Fibroblast of villous mesenchyme (primary cell): ENCODE data around the gene HTR4. TPM values are rescaled to one million over a fixed set of nuclear protein-coding genes. Genes with fewer than 3 reads are reported as not detected.
A peak's percentile ranks its signal among the peaks of the same experiment; 100 is the strongest.

Experiments used
- DNase-seq: peaks from one replicate; pipeline ENCODE4 v3.0.0-alpha.2; 2010; ENCODE audit warnings: low read depth
- H3K4me3 ChIP-seq: 2 replicates; pipeline ENCODE4 v1.5.1; 2011; ENCODE audit warnings: low read depth, mild to moderate bottlenecking, low read length
- total RNA-seq: library from RNA; depleted of rRNA; stranded (reverse); fragments of >200 nt; gene quantifications from 2 replicates; pipeline ENCODE4 v1.2.3, GENCODE V29; 2012
- TF ChIP-seq, protein P1 (sequence below): IDR thresholded peaks from 2 replicates; pipeline ENCODE4 v1.5.1; 2012; ENCODE audit warnings: low read depth, mild to moderate bottlenecking, low read length; ENCODE audit not compliant: insufficient read depth

HTR4 gene
- total RNA-seq, 1 donor: not detected

DNA sequence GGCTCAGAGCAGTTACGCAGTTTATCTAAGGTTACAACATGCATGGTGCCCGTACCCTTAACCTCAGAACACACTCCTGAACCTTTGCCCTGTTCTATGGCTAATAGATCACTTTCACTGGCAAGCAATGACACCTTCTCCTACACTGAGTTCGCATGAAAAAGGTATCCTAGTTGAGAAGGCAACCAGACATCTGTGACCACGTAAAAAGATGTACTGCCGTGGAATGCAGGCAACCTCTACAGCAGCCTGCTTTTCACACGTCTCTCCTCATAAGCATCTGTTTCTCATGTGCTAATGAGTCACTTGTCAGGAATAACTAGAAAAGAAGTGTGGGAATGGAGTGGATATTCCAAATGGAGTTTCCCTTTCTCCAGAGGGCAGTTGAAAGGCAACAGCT, 199.1 kb downstream of the HTR4 start:
- DNase-seq: peak; percentile 24
- H3K4me3 ChIP-seq: no peak overlapping the region
- TF ChIP-seq, protein P1, sequence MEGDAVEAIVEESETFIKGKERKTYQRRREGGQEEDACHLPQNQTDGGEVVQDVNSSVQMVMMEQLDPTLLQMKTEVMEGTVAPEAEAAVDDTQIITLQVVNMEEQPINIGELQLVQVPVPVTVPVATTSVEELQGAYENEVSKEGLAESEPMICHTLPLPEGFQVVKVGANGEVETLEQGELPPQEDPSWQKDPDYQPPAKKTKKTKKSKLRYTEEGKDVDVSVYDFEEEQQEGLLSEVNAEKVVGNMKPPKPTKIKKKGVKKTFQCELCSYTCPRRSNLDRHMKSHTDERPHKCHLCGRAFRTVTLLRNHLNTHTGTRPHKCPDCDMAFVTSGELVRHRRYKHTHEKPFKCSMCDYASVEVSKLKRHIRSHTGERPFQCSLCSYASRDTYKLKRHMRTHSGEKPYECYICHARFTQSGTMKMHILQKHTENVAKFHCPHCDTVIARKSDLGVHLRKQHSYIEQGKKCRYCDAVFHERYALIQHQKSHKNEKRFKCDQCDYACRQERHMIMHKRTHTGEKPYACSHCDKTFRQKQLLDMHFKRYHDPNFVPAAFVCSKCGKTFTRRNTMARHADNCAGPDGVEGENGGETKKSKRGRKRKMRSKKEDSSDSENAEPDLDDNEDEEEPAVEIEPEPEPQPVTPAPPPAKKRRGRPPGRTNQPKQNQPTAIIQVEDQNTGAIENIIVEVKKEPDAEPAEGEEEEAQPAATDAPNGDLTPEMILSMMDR: no peak

DNA sequence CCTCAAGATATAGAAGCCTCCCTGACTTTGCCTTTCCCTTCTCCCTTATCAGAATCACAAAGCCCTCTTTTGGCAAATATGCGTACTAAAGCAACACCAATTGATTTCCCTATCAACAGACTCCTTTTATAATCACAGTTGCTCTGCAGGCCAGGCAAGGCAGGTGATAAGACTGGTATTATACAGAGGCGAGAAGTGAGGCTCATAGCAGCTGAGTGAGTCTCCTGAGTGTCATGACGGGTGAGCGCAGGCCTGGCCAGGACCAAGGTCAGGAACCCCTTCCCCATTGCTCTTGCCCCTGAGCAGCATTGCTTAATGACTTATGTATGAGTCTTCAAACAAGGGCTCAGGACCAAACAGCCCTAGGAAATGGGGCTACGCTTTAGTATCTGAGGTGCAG, 199.8 kb downstream of the HTR4 start:
- H3K4me3 ChIP-seq: no peak overlapping the region
- TF ChIP-seq, protein P1: no peak
- DNase-seq: no peak

DNA sequence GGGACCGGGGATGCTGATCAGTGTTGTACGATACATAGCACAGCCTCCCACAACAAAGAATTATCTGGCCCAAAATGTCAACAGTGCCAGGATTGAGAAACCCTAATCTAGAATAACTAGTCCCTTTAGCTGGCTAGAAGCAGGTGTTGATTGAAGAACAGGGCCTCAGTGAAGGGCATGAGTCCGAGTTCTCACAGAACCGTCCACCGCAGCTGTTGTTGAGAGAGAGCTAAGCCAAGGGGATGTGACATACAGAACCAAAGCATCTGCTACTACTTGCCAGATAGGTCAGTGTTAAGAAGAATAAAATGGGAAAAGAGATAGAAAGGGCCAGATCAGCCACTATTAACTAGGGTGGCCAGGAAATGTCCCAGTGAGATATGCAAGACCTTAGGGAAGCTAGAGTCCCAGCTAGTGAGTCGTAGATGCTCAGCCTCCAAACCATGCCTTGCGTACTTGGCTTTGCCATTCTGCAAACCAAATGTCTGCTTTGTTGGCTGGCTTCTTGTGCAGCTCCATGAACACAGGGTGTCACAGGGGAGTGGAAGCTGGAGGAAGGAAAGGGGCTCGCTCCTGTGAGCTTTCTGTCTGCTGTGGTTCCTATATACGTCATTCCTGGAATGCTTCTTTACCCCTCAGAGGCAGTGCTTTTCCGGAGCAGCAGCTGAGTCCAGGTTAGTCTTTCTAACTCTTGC, 201.7 kb downstream of the HTR4 start:
- no peak for DNase-seq
- TF ChIP-seq, protein P1: no peak
- H3K4me3 ChIP-seq: no peak overlapping the region

DNA sequence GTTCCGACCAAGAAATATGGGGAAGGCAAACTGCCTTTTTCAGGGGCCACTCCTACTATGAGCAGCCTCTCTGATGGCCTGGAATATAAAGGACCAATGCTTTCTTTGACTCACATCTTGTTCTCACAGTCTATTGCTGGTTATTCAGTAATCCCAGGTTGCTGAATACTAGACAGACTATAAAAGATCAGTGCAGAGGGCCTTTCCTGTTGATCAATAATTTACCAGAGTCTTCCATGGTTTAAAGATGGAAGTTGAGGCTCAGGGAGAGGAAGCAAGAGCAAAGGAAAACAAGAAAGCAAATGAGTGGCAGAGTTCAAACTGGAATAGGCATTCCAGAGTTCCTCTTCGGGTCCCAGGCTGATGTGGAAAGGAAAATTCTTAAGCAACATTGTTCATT, 207.7 kb downstream of the HTR4 start:
- DNase-seq: no peak
- H3K4me3 ChIP-seq: no peak overlapping the region
- TF ChIP-seq, protein P1: no peak

DNA sequence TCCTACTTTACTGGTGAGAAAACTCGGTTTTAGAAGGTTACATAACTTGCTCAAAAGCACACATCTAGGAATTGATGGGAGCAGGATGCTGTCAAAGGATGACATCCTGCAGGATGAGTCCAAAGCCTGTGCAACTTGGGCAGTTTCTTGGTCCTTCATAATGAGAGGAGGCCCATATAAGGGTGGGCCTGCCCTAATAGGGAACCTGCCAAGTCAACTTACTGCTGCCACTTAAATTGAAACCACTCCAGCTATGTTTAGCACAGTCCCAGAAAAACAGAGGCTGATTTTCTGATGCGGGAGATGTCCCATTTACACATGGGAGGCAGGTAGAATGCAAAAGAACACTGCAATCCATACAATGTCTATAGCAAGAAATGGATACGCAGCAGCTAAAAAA, 208.7 kb downstream of the HTR4 start:
- H3K4me3 ChIP-seq: no peak overlapping the region
- DNase-seq: no peak
- TF ChIP-seq, protein P1: no peak

DNA sequence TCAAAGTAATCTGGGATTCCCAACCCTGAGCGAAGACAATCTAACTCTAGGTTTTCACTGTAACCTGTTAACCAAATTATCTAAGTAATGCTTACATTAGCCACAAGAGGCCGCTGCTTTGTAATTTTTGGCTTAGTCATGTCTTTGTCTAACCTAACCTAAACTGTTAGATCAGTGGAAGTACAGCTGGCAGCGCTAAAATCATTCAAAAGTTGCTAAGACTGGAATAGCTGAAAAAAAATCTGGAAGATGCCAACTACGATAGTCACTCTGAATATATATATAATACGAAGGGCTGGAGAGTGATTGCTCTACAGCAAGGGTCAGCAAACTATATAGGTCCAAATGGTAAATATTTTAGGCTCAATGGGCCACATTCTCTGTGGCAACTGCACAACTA, 210.3 kb downstream of the HTR4 start:
- TF ChIP-seq, protein P1: peak; percentile 70
- H3K4me3 ChIP-seq: no peak overlapping the region
- DNase-seq: peak; percentile 72

DNA sequence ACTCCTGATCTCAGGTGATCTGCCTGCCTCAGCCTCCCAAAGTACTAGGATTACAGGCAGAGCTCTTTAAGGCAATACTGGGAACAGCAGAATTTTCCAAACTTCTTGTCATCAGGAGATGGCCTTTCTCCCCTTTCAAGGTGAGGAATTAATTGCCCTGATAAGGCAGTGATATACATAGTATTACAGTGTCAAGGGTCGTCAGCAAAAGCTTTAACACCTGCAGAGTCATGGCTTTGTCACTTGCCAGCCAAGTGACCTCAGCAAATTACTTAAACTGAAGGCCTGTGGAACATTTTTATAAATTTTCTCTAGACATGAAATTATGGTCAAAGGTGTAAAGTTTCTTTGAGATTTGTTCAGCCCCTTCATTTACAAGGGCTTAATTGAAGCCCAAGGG, 211.1 kb downstream of the HTR4 start:
- no peak overlapping the region for H3K4me3 ChIP-seq
- TF ChIP-seq, protein P1: no peak
- DNase-seq: no peak
